ENCODE measurements around the gene FN3K. TPM values are rescaled to one million over a fixed set of nuclear protein-coding genes. Genes with fewer than 3 reads are reported as not detected.

FN3K gene
- total and polyA plus RNA-seq, 2 of the 4 experiments (the other 2 are of a cell fraction), result 0.90 to 2.9 TPM

- no peak overlapping the region for H3K4ac ChIP-seq (ENCODE audit: low read depth, low read length)
- no peak overlapping the region for H3K23ac ChIP-seq (ENCODE audit: low read depth, low read length)
- no peak overlapping the region for H2BK5ac ChIP-seq (ENCODE audit: low read depth, low read length, poor library complexity, severe bottlenecking)
- POLR2A ChIA-PET (ENCODE audit: unreplicated experiment), result no interaction called here
- no peaks in the 10 kb centered on the region for H3K9me3 ChIP-seq (ENCODE audit: control insufficient read depth, insufficient read depth, low read length)
- H4K20me1 ChIP-seq (ENCODE audit: insufficient read depth, low read length), result peaks cover 8% of the 10 kb centered on the region
- dilution Hi-C loops (cut with HindIII; ENCODE audit: low sequenced_read_pairs, unreplicated experiment) (no loop called here), in situ Hi-C loops (cut with MboI; ENCODE audit: low sequenced_read_pairs) (no loop called here), intact Hi-C loops (cut with micrococcal nuclease) (no loop called here)
- no peak overlapping the region for H3K4me2 ChIP-seq (ENCODE audit: low read depth, low read length)
- H4K91ac ChIP-seq (ENCODE audit: insufficient read depth, low read depth, low read length), result no peak overlapping the region
- H4K5ac ChIP-seq (ENCODE audit: low read depth, low read length), result no peak overlapping the region
- H4K8ac ChIP-seq (ENCODE audit: low read depth in 2 of 2, low read length in 2 of 2), result no peak overlapping the region
- H2BK120ac ChIP-seq (ENCODE audit: low read depth, low read length), result no peak overlapping the region
- no peak overlapping the region for H2AK5ac ChIP-seq (ENCODE audit: low read depth, low read length)
- no peak overlapping the region for H2BK20ac ChIP-seq (ENCODE audit: low read depth, low read length)
- H3K27ac ChIP-seq (ENCODE audit: insufficient read depth, low read length), result no peak overlapping the region
- DNase-seq (no peak), ATAC-seq (ENCODE audit: low read depth) (no peak)
- no peak overlapping the region for H3K9ac ChIP-seq (ENCODE audit: low read depth, low read length)
- H3K4me3 ChIP-seq (ENCODE audit: insufficient read depth, low read depth, low read length), result no peak overlapping the region
- H3K36me3 ChIP-seq (ENCODE audit: control insufficient read depth, insufficient read depth, low read length), result peaks cover 5% of the 10 kb centered on the region
- peaks cover 5% of the 10 kb centered on the region; the same call in 1 of the 2 replicates for H3K9me1 ChIP-seq (ENCODE audit: insufficient read depth, low read length)
- H3K79me1 ChIP-seq (ENCODE audit: low read depth in 1 of 2, low read length in 2 of 2), result peaks cover 5 to 61% of the 10 kb centered on the region in 2 experiments
- TF ChIP-seq RCOR1 (IDR thresholded peaks at IDR 0.05; ENCODE audit: insufficient replicate concordance, low read length) (no peak), MAFK (IDR thresholded peaks at IDR 0.05; ENCODE audit: low read depth, low read length) (peak; percentile 49; the same call in 1 of the 2 replicates)
- H2AK9ac ChIP-seq (replicated peaks; ENCODE audit: low read depth, low read length, poor library complexity), result no peak overlapping the region
- H3K18ac ChIP-seq (ENCODE audit: low read depth, low read length), result no peak overlapping the region
- H3K56ac ChIP-seq (ENCODE audit: extremely low read depth, insufficient read depth, low read length), result no peak overlapping the region
- H2BK15ac ChIP-seq (ENCODE audit: low read depth, low read length), result no peak overlapping the region
- no peak overlapping the region for H2AFZ ChIP-seq (replicated peaks; ENCODE audit: low read length, poor library complexity)
- CTCF ChIA-PET, result no interaction called here
- no peaks in the 10 kb centered on the region for H3K27me3 ChIP-seq (ENCODE audit: control insufficient read depth, insufficient read depth, low read length)
- H3K4me1 ChIP-seq (ENCODE audit: control insufficient read depth, insufficient read depth, low read length), result peaks cover 7% of the 10 kb centered on the region
- no peak overlapping the region for H3K14ac ChIP-seq (replicated peaks; ENCODE audit: low read depth, low read length)
- WGBS, 2 experiments (ENCODE audit: extremely low coverage in 2 of 2, insufficient read length in 1 of 2), result 100% methylated on average over 6 of the region's 19 CpGs; no CpG with 5 or more reads in 1 of the 2 experiments
- BruUV-seq (replicated peaks), result no TSS peak
Measured at GRCh38 chr17:82789051-82789592, 53.7 kb downstream of the FN3K start.
